Spleen (tissue), 11 donors: ENCODE measurements around the gene TRIM16. TPM values are rescaled to one million over a fixed set of nuclear protein-coding genes. Genes with fewer than 3 reads are reported as not detected.

Experiments
- DNase-seq: peaks from one replicate; pipeline ENCODE4 v3.0.0-alpha.2; 2020
- H3K27ac ChIP-seq, 8 donors: fragments of 200-600 bp; sonication (generic) in 7 of 8; 1 replicate in 4 of 8; 2 replicates in 4 of 8; pipeline versions ENCODE4 v1.5.0 to v1.8.0; 2016 to 2021; ENCODE audit warnings: inconsistent platforms in 4 of 8, mild to moderate bottlenecking in 4 of 8, moderate library complexity in 1 of 8
- H3K27me3 ChIP-seq, 7 donors: fragments of 200-600 bp; sonication (generic) in 6 of 7; replicated peaks in 1 of 7; 1 replicate in 4 of 7; 2 replicates in 3 of 7; pipeline versions ENCODE4 v1.5.0 to v1.8.0; 2016 to 2021; ENCODE audit warnings: inconsistent platforms in 3 of 7, mild to moderate bottlenecking in 1 of 7
- H3K36me3 ChIP-seq, 6 donors: fragments of 200-600 bp; sonication (generic) in 5 of 6; 1 replicate in 4 of 6; 2 replicates in 2 of 6; pipeline versions ENCODE4 v1.5.0 to v1.8.0; 2016 to 2021; ENCODE audit warnings: inconsistent platforms in 2 of 6
- H3K4me1 ChIP-seq, 6 donors: fragments of 200-600 bp; sonication (generic) in 5 of 6; 1 replicate in 3 of 6; 2 replicates in 3 of 6; pipeline versions ENCODE4 v1.5.0 to v1.8.0; 2016 to 2021; ENCODE audit warnings: inconsistent platforms in 3 of 6
- H3K4me3 ChIP-seq, 8 donors: fragments of 200-600 bp; sonication (generic) in 7 of 8; 1 replicate in 4 of 8; 2 replicates in 4 of 8; pipeline versions ENCODE4 v1.5.0 to v1.8.0; 2016 to 2021; ENCODE audit warnings: inconsistent platforms in 4 of 8, mild to moderate bottlenecking in 4 of 8, moderate library complexity in 2 of 8
- H3K9me3 ChIP-seq, 8 donors: fragments of 200-600 bp; sonication (generic) in 7 of 8; 1 replicate in 4 of 8; 2 replicates in 4 of 8; pipeline versions ENCODE4 v1.5.0 to v1.8.0; 2016 to 2021; ENCODE audit warnings: inconsistent platforms in 4 of 8
- CTCF ChIP-seq, 11 experiments: fragments of 200-600 bp in 7 of 11; fragments of 450-650 bp in 4 of 11; sonication (generic) in 4 of 11; IDR thresholded peaks in 8 of 11; conservative IDR thresholded peaks in 3 of 11; 1 replicate in 7 of 11; 2 replicates in 4 of 11; pipeline versions ENCODE4 v1.4.0 to v1.8.0; 2016 to 2021; ENCODE audit warnings: antibody characterized with exemption in 11 of 11, inconsistent platforms in 4 of 11, mild to moderate bottlenecking in 1 of 11
- POLR2A ChIP-seq, 3 donors: fragments of 450-650 bp; IDR thresholded peaks; one replicate each; pipeline ENCODE4 v1.5.1; 2017; ENCODE audit warnings: antibody characterized with exemption in 3 of 3, mild to moderate bottlenecking in 1 of 3
- POLR2AphosphoS5 ChIP-seq, 3 donors: sonication (generic); formaldehyde crosslinking; IDR thresholded peaks; one replicate each; pipeline ENCODE4 v1.5.1; 2017; ENCODE audit warnings: antibody characterized with exemption in 3 of 3
- WGBS, 5 donors: extraction: QIAGEN DNeasy Blood & Tissue Kit in 3 of 5; methylation state at CpG; one replicate each; pipeline versions ENCODE4 v1.1.5 to v1.1.7; 2013 to 2018; 5-methylcytosine and 5-hydroxymethylcytosine counted together
- intact Hi-C: fragments of 100-400 bp; cut with DNase I; formaldehyde crosslinking; loops from one replicate; pipeline ENCODE4 v1.15.0; 2023; ENCODE audit warnings: low total_unique reads
- polyA plus RNA-seq, 3 donors: library from polyadenylated mRNA; stranded (reverse); fragments of 200-250 nt; gene quantifications; one replicate each; pipeline ENCODE4 v1.2.1, GENCODE V29; 2013
- total RNA-seq, 7 donors: library from RNA; depleted of rRNA in 3 of 7; stranded (reverse); fragments of >200 nt in 3 of 7; fragmentation: NEBNext Ultra II Directional in 4 of 7; extraction: Animal tissue kit (Norgen Biotek cat#: 25700) in 4 of 7; gene quantifications; one replicate each; pipeline versions ENCODE4 v1.1.0 to v1.2.1, GENCODE V29; 2016 to 2021
- donor health status: healthy with polysubstance abuse.
- donor health status: DM: no; HTN: no; CAD: no; lungs with moderate emphysema.
- donor health status: DM: no; HTN: no; CAD: no.
- donor health status: Bipolar disorder and iron deficiency.
- donor health status: healthy.
- donor health status: DM: no; HTN: no; CAD: no.
- donor health status: DM: yes; HTN: yes; CAD: no.

TRIM16 gene
- total and polyA plus RNA-seq, 10 donors, result 4.6 to 17.2 (median 9.1) TPM

- Histone ChIP-seq H3K4me3 (no peak overlapping the region), H3K27ac (no peak overlapping the region), H3K36me3 (peaks cover 0 to 49% (median 0%) of the 10 kb centered on the region in 6 donors), H3K4me1 (peaks cover 0 to 7% (median 0%) of the 10 kb centered on the region in 6 donors), H3K27me3 (no peaks in the 10 kb centered on the region), H3K9me3 (no peaks in the 10 kb centered on the region)
- no peak for TF ChIP-seq POLR2A (IDR thresholded peaks at IDR 0.05)
- whole genome bisulfite sequencing, 5 donors, result 93 to 97% (median 95%) methylated on average over 5 of the region's 5 CpGs
- DNase-seq, result no peak
- intact Hi-C loops, result no loop called here
Measured at GRCh38 chr17:15663691-15664090, 20.4 kb downstream of the TRIM16 start.

DNA sequence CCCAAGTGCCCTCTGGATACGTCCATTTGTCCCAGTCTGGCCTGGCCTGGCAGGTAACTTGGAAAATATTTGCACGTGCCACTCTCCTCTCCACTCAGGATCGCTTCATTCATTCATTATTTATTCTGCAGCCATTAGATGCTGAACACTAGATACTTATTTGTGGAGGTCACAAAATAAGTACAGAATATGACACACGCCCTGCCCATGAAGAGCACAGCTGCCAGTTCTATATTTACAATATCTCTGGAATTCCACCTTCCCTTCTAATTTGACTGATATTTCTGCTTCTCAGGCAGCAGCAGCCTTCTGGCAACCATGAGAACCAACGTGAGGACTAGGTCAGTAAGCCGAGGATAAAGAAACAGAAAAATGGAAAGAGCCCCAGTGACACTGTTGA is 20.9 kb downstream of the TRIM16 start:
- intact Hi-C loops, result no loop called here
- WGBS, 5 donors, result 93 to 96% (median 95%) methylated on average over 6 of the region's 6 CpGs
- Histone ChIP-seq H3K27me3 (no peaks in the 10 kb centered on the region), H3K27ac (no peak overlapping the region), H3K36me3 (peaks cover 0 to 53% (median 0%) of the 10 kb centered on the region in 6 donors), H3K9me3 (no peaks in the 10 kb centered on the region), H3K4me3 (no peak overlapping the region), H3K4me1 (peaks cover 0 to 7% (median 0%) of the 10 kb centered on the region in 6 donors)
- DNase-seq, result no peak
- TF ChIP-seq CTCF (IDR thresholded peaks at IDR 0.05 in 8 of 11, conservative IDR thresholded peaks at IDR 0.05 in 3 of 11), result no peak
- TF ChIP-seq POLR2AphosphoS5 (IDR thresholded peaks at IDR 0.05), result no peak
- TF ChIP-seq POLR2A (IDR thresholded peaks at IDR 0.05), result no peak

DNA sequence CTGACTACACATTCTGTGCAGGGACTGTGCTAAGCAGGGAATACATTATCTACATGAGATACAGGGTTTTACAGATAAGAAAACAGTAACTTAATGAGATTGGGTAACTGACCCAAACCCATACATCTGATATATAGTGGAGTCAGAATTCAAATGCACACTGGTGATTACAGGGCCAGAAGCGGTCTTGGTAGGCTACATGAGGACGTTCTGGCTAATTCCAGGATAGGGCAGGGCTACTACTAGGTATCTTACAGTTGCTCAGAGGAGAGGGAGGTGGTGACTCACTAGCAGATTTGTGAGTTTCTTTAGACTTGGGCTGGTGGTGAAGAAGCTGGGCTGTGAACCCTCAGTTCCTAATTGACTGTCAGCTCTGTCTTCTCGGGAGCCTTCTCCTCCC is 21.4 kb downstream of the TRIM16 start:
- H3K4me3 ChIP-seq, result no peak overlapping the region
- TF ChIP-seq POLR2A (IDR thresholded peaks at IDR 0.05) (no peak), POLR2AphosphoS5 (IDR thresholded peaks at IDR 0.05) (no peak), CTCF (IDR thresholded peaks at IDR 0.05 in 8 of 11, conservative IDR thresholded peaks at IDR 0.05 in 3 of 11) (no peak)
- 89 to 96% (median 93%) methylated on average over 3 of the region's 3 CpGs for WGBS, 5 donors

DNA sequence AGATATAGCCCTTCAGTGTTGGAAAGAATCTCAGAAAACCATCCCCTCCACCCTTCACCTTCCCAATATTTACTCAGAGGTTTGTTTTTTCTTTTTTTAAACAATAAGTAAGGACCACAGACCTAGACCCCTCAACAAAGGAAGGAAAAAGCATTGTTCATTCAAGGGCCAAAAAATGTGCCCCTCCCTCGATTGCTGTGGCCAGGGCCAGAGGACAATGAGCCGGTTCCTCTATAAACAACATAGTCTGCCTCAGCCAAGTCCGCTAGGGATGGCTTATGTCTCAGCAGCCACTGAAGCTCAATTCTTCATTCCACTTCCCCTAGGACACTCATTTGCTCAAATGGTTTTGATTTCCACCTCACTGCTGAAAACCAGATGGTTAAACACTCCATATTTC is 24.0 kb downstream of the TRIM16 start:
- Histone ChIP-seq H3K27ac (peak overlapping the region in 3 of 8 donors; percentile 15 to 39 (median 29)), H3K36me3 (peaks cover 0 to 44% (median 0%) of the 10 kb centered on the region in 6 donors), H3K27me3 (no peaks in the 10 kb centered on the region), H3K9me3 (no peaks in the 10 kb centered on the region), H3K4me1 (peaks cover 0 to 7% (median 0%) of the 10 kb centered on the region in 6 donors), H3K4me3 (no peak overlapping the region)
- intact Hi-C loops, result no loop called here
- TF ChIP-seq POLR2A (IDR thresholded peaks at IDR 0.05) (no peak), CTCF (IDR thresholded peaks at IDR 0.05 in 8 of 11, conservative IDR thresholded peaks at IDR 0.05 in 3 of 11) (no peak), POLR2AphosphoS5 (IDR thresholded peaks at IDR 0.05) (no peak)
- WGBS, 5 donors, result 73 to 85% (median 78%) methylated on average over 3 of the region's 3 CpGs
- no peak for DNase-seq

More for the DNA sequence above, 21.4 kb downstream of the TRIM16 start:
- peaks cover 0 to 7% (median 0%) of the 10 kb centered on the region in 6 donors for H3K4me1 ChIP-seq
- H3K36me3 ChIP-seq, result peaks cover 0 to 48% (median 0%) of the 10 kb centered on the region in 6 donors
- DNase-seq, result no peak
- no peak overlapping the region for H3K27ac ChIP-seq
- H3K9me3 ChIP-seq, result no peaks in the 10 kb centered on the region
- no peaks in the 10 kb centered on the region for H3K27me3 ChIP-seq
- intact Hi-C loops, result no loop called here

GRCh38 chr17:15659663-15660062 is 24.4 kb downstream of the TRIM16 start:
- H3K9me3 ChIP-seq, result no peaks in the 10 kb centered on the region
- no peak overlapping the region for H3K4me3 ChIP-seq
- DNase-seq, result no peak
- H3K27me3 ChIP-seq, result no peaks in the 10 kb centered on the region
- TF ChIP-seq CTCF (IDR thresholded peaks at IDR 0.05 in 8 of 11, conservative IDR thresholded peaks at IDR 0.05 in 3 of 11), result no peak
- no peak for TF ChIP-seq POLR2AphosphoS5 (IDR thresholded peaks at IDR 0.05)
- no peak for TF ChIP-seq POLR2A (IDR thresholded peaks at IDR 0.05)
- WGBS, 5 donors, result 81 to 95% (median 85%) methylated on average over 4 of the region's 4 CpGs
- peaks cover 0 to 39% (median 0%) of the 10 kb centered on the region in 6 donors for H3K36me3 ChIP-seq
- intact Hi-C loops, result no loop called here
- peaks cover 0 to 7% (median 0%) of the 10 kb centered on the region in 6 donors for H3K4me1 ChIP-seq
- H3K27ac ChIP-seq, result peak overlapping the region in 3 of 8 donors; percentile 15 to 39 (median 29)
